ENCODE measurements around the gene IL17B. TPM values are rescaled to one million over a fixed set of nuclear protein-coding genes. Genes with fewer than 3 reads are reported as not detected.

The IL17B gene
- polyA plus RNA-seq, 1 donor (not counting 4 experiments of a cell fraction or from before 2014, with no cell fraction given): not detected

DNA sequence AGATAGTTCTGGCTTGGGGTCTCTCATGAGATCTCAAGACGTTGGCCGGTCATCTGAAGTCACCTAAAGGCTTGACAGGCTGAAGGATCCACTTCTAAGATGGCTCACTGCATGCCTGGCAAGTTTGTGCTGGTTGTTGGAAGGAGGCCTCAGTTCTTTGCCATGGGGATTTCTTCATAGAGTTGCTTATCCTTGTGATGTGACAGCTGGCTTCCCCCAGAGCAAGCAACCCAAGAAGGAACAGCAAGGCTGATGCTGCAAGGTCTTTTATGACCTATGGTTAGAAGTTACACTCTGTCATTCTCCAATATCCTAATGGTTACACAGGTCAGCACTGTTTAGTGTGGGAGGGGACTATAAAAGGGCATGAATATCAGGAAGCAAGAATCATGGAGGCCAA lies 54.5 kb downstream of the IL17B start:
- Histone ChIP-seq H3K4me3 (ENCODE audit: control insufficient read depth in 2 of 3, extremely low read depth in 1 of 3, insufficient read depth in 2 of 3, low read depth in 1 of 3, low read length in 3 of 3) (no peak overlapping the region), H3K36me3 (ENCODE audit: control insufficient read depth in 2 of 2, extremely low read depth in 1 of 2, insufficient read depth in 2 of 2, low read length in 2 of 2) (peaks cover under 1 to 4% of the 10 kb centered on the region in 2 experiments), H3K27ac (ENCODE audit: control insufficient read depth, insufficient read depth, low read length) (peak overlapping the region; percentile 47), H3K79me2 (ENCODE audit: control insufficient read depth, insufficient read depth, low read length) (no peaks in the 10 kb centered on the region), H3K9me1 (ENCODE audit: control insufficient read depth, extremely low read depth, insufficient read depth, low read length) (peaks cover 2% of the 10 kb centered on the region), H4K20me1 (ENCODE audit: control insufficient read depth, extremely low read depth, insufficient read depth, low read length) (no peaks in the 10 kb centered on the region), H3K4me2 (ENCODE audit: control insufficient read depth, extremely low read depth, insufficient read depth, low read depth, low read length) (peak overlapping the region; percentile 65), H3K27me3 (ENCODE audit: control insufficient read depth, extremely low read depth, insufficient read depth, low read length) (no peaks in the 10 kb centered on the region), H3K9ac (ENCODE audit: control insufficient read depth, extremely low read depth, insufficient read depth, low read length) (no peak overlapping the region), H3K4me1 (ENCODE audit: control insufficient read depth, extremely low read depth, insufficient read depth, low read length) (peaks cover 34% of the 10 kb centered on the region), H2AFZ (ENCODE audit: control insufficient read depth, low read length) (peak overlapping the region; percentile 4), H3K9me3 (ENCODE audit: control insufficient read depth, low read depth, low read length) (no peaks in the 10 kb centered on the region)
- DNase-seq (ENCODE audit: low read depth, low spot score) (no peak), FAIRE-seq (peak; percentile 5)
- dilution Hi-C loops (cut with MboI; ENCODE audit: extremely low pct_ligation_motif_present, low sequenced_read_pairs): no loop called here
- no peak for TF ChIP-seq EZH2 (IDR thresholded peaks at IDR 0.05; ENCODE audit: low read length)
- TF ChIP-seq, protein P1, sequence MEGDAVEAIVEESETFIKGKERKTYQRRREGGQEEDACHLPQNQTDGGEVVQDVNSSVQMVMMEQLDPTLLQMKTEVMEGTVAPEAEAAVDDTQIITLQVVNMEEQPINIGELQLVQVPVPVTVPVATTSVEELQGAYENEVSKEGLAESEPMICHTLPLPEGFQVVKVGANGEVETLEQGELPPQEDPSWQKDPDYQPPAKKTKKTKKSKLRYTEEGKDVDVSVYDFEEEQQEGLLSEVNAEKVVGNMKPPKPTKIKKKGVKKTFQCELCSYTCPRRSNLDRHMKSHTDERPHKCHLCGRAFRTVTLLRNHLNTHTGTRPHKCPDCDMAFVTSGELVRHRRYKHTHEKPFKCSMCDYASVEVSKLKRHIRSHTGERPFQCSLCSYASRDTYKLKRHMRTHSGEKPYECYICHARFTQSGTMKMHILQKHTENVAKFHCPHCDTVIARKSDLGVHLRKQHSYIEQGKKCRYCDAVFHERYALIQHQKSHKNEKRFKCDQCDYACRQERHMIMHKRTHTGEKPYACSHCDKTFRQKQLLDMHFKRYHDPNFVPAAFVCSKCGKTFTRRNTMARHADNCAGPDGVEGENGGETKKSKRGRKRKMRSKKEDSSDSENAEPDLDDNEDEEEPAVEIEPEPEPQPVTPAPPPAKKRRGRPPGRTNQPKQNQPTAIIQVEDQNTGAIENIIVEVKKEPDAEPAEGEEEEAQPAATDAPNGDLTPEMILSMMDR (optimal IDR thresholded peaks at IDR 0.05 in 1 of 3, IDR thresholded peaks at IDR 0.05 in 1 of 3, conservative IDR thresholded peaks at IDR 0.05 in 1 of 3; ENCODE audit: extremely low read depth in 1 of 3, insufficient read depth in 2 of 3, low read length in 3 of 3): no peak

Other genes starting within 250 kb of the IL17B start
- gene ABLIM3, start 237.8 kb downstream of the IL17B start, polyA plus RNA-seq: 7.9 to 10.4 TPM (median 9.3 TPM) in 3 replicates
- gene AFAP1L1, start 107.4 kb downstream of the IL17B start, polyA plus RNA-seq: 3.6 to 5.0 TPM (median 4.6 TPM) in 3 replicates
- 11.4 to 17.5 TPM (median 11.7 TPM) in 3 replicates for gene GRPEL2, start 33.8 kb downstream of the IL17B start, polyA plus RNA-seq
- gene PCYOX1L, start 21.2 kb downstream of the IL17B start, polyA plus RNA-seq: 9.5 to 12.8 TPM (median 9.9 TPM) in 3 replicates
- 195 to 289 TPM (median 265 TPM) in 3 replicates for gene CSNK1A1, start 172.1 kb upstream of the IL17B start, polyA plus RNA-seq
- 4.1 to 25.0 TPM (median 8.7 TPM) in 3 replicates for gene ARHGEF37, start 202.2 kb upstream of the IL17B start, polyA plus RNA-seq

All from keratinocyte (primary cell).